ENCODE data around the gene UNC80. TPM values are rescaled to one million over a fixed set of nuclear protein-coding genes. Genes with fewer than 3 reads are reported as not detected.

UNC80 gene
- total and polyA plus RNA-seq, 4 donors, result not detected

GRCh38 chr2:209908511-209908910 is 136.9 kb downstream of the UNC80 start:
- ATAC-seq (ENCODE audit: low FRiP score), result no peak
- WGBS, 2 donors, result 66 to 91% methylated on average over 1 of the region's 1 CpG
- H3K27ac ChIP-seq (ENCODE audit: low read depth in 1 of 2, low read length in 2 of 2), result no peak overlapping the region

GRCh38 chr2:209911486-209911885 is 139.9 kb downstream of the UNC80 start:
- ATAC-seq (ENCODE audit: low FRiP score), result no peak
- Histone ChIP-seq H3K27me3 (ENCODE audit: control insufficient read depth in 1 of 2, insufficient read depth in 2 of 2, low read length in 1 of 2) (no peaks in the 10 kb centered on the region), H3K4me3 (ENCODE audit: low read length in 2 of 2) (no peak overlapping the region), H3K27ac (ENCODE audit: low read depth in 1 of 2, low read length in 2 of 2) (no peak overlapping the region), H3K36me3 (ENCODE audit: control insufficient read depth in 1 of 2, insufficient read depth in 2 of 2, low read length in 1 of 2) (no peaks in the 10 kb centered on the region), H3K4me1 (ENCODE audit: control insufficient read depth in 1 of 2, insufficient read depth in 2 of 2, low read length in 2 of 2) (no peaks in the 10 kb centered on the region), H3K9me3 (ENCODE audit: control insufficient read depth, low read length) (no peaks in the 10 kb centered on the region)
- 40 to 53% methylated on average over 4 of the region's 4 CpGs for WGBS, 2 donors
- DNase-seq, result no peak
- intact Hi-C loops (cut with DNase I), result no loop called here

More at GRCh38 chr2:209908511-209908910, 136.9 kb downstream of the UNC80 start:
- no peak overlapping the region for H3K4me3 ChIP-seq (ENCODE audit: low read length in 2 of 2)
- no peaks in the 10 kb centered on the region for H3K9me3 ChIP-seq (ENCODE audit: control insufficient read depth, low read length)
- no peaks in the 10 kb centered on the region for H3K36me3 ChIP-seq (ENCODE audit: control insufficient read depth in 1 of 2, insufficient read depth in 2 of 2, low read length in 1 of 2)
- DNase-seq, result no peak
- intact Hi-C loops (cut with DNase I), result no loop called here
- H3K4me1 ChIP-seq (ENCODE audit: control insufficient read depth in 1 of 2, insufficient read depth in 2 of 2, low read length in 2 of 2), result no peaks in the 10 kb centered on the region
- H3K27me3 ChIP-seq (ENCODE audit: control insufficient read depth in 1 of 2, insufficient read depth in 2 of 2, low read length in 1 of 2), result no peaks in the 10 kb centered on the region

GRCh38 chr2:209913786-209914345 is 142.2 kb downstream of the UNC80 start:
- Histone ChIP-seq H3K27ac (ENCODE audit: low read depth in 1 of 2, low read length in 2 of 2) (no peak overlapping the region), H3K27me3 (ENCODE audit: control insufficient read depth in 1 of 2, insufficient read depth in 2 of 2, low read length in 1 of 2) (no peaks in the 10 kb centered on the region), H3K4me1 (ENCODE audit: control insufficient read depth in 1 of 2, insufficient read depth in 2 of 2, low read length in 2 of 2) (no peaks in the 10 kb centered on the region), H3K36me3 (ENCODE audit: control insufficient read depth in 1 of 2, insufficient read depth in 2 of 2, low read length in 1 of 2) (no peaks in the 10 kb centered on the region), H3K4me3 (ENCODE audit: low read length in 2 of 2) (no peak overlapping the region), H3K9me3 (ENCODE audit: control insufficient read depth, low read length) (no peaks in the 10 kb centered on the region)
- 87 to 90% methylated on average over 2 of the region's 2 CpGs for WGBS, 2 donors
- no peak for DNase-seq
- no peak for ATAC-seq (ENCODE audit: low FRiP score)
- intact Hi-C loops (cut with DNase I), result no loop called here

- Histone ChIP-seq H3K9me3 (ENCODE audit: control insufficient read depth, low read length) (no peaks in the 10 kb centered on the region), H3K27me3 (ENCODE audit: control insufficient read depth in 1 of 2, insufficient read depth in 2 of 2, low read length in 1 of 2) (no peaks in the 10 kb centered on the region), H3K36me3 (ENCODE audit: control insufficient read depth in 1 of 2, insufficient read depth in 2 of 2, low read length in 1 of 2) (no peaks in the 10 kb centered on the region), H3K4me1 (ENCODE audit: control insufficient read depth in 1 of 2, insufficient read depth in 2 of 2, low read length in 2 of 2) (no peaks in the 10 kb centered on the region), H3K27ac (ENCODE audit: low read depth in 1 of 2, low read length in 2 of 2) (no peak overlapping the region), H3K4me3 (ENCODE audit: low read length in 2 of 2) (no peak overlapping the region)
- WGBS, 2 donors, result 63 to 69% methylated on average over 2 of the region's 2 CpGs
- ATAC-seq (ENCODE audit: low FRiP score) (no peak), DNase-seq (no peak)
- intact Hi-C loops (cut with DNase I), result no loop called here
These were observed 145.6 kb downstream of the UNC80 start for GRCh38 chr2:209917154-209917771.

- ATAC-seq (ENCODE audit: low FRiP score), result no peak
- DNase-seq, result no peak
- Histone ChIP-seq H3K27ac (ENCODE audit: low read depth in 1 of 2, low read length in 2 of 2) (no peak overlapping the region), H3K9me3 (ENCODE audit: control insufficient read depth, low read length) (no peaks in the 10 kb centered on the region), H3K27me3 (ENCODE audit: control insufficient read depth in 1 of 2, insufficient read depth in 2 of 2, low read length in 1 of 2) (no peaks in the 10 kb centered on the region), H3K4me1 (ENCODE audit: control insufficient read depth in 1 of 2, insufficient read depth in 2 of 2, low read length in 2 of 2) (no peaks in the 10 kb centered on the region), H3K36me3 (ENCODE audit: control insufficient read depth in 1 of 2, insufficient read depth in 2 of 2, low read length in 1 of 2) (no peaks in the 10 kb centered on the region), H3K4me3 (ENCODE audit: low read length in 2 of 2) (no peak overlapping the region)
- intact Hi-C loops (cut with DNase I), result no loop called here
- 86 to 92% methylated on average over 6 of the region's 6 CpGs for WGBS, 2 donors
These were observed 146.6 kb downstream of the UNC80 start for GRCh38 chr2:209918251-209918650.

GRCh38 chr2:209922116-209922515 is 150.5 kb downstream of the UNC80 start:
- WGBS, 2 donors, result 80 to 82% methylated on average over 8 of the region's 8 CpGs

GRCh38 chr2:209929369-209929768 is 157.7 kb downstream of the UNC80 start:
- intact Hi-C loops (cut with DNase I), result no loop called here
- Histone ChIP-seq H3K4me1 (ENCODE audit: control insufficient read depth in 1 of 2, insufficient read depth in 2 of 2, low read length in 2 of 2) (no peaks in the 10 kb centered on the region), H3K4me3 (ENCODE audit: low read length in 2 of 2) (no peak overlapping the region), H3K27ac (ENCODE audit: low read depth in 1 of 2, low read length in 2 of 2) (no peak overlapping the region), H3K9me3 (ENCODE audit: control insufficient read depth, low read length) (no peaks in the 10 kb centered on the region), H3K27me3 (ENCODE audit: control insufficient read depth in 1 of 2, insufficient read depth in 2 of 2, low read length in 1 of 2) (no peaks in the 10 kb centered on the region), H3K36me3 (ENCODE audit: control insufficient read depth in 1 of 2, insufficient read depth in 2 of 2, low read length in 1 of 2) (no peaks in the 10 kb centered on the region)
- 77 to 81% methylated on average over 2 of the region's 2 CpGs for WGBS, 2 donors
- no peak for DNase-seq
- no peak for ATAC-seq (ENCODE audit: low FRiP score)

More at GRCh38 chr2:209922116-209922515, 150.5 kb downstream of the UNC80 start:
- Histone ChIP-seq H3K36me3 (ENCODE audit: control insufficient read depth in 1 of 2, insufficient read depth in 2 of 2, low read length in 1 of 2) (no peaks in the 10 kb centered on the region), H3K9me3 (ENCODE audit: control insufficient read depth, low read length) (no peaks in the 10 kb centered on the region), H3K27ac (ENCODE audit: low read depth in 1 of 2, low read length in 2 of 2) (no peak overlapping the region), H3K27me3 (ENCODE audit: control insufficient read depth in 1 of 2, insufficient read depth in 2 of 2, low read length in 1 of 2) (no peaks in the 10 kb centered on the region), H3K4me1 (ENCODE audit: control insufficient read depth in 1 of 2, insufficient read depth in 2 of 2, low read length in 2 of 2) (no peaks in the 10 kb centered on the region), H3K4me3 (ENCODE audit: low read length in 2 of 2) (no peak overlapping the region)
- DNase-seq, result no peak
- no peak for ATAC-seq (ENCODE audit: low FRiP score)
- intact Hi-C loops (cut with DNase I), result no loop called here

GRCh38 chr2:209933499-209934483 is 162.2 kb downstream of the UNC80 start:
- Histone ChIP-seq H3K27ac (ENCODE audit: low read depth in 1 of 2, low read length in 2 of 2) (no peak overlapping the region), H3K9me3 (ENCODE audit: control insufficient read depth, low read length) (no peaks in the 10 kb centered on the region), H3K36me3 (ENCODE audit: control insufficient read depth in 1 of 2, insufficient read depth in 2 of 2, low read length in 1 of 2) (no peaks in the 10 kb centered on the region), H3K4me1 (ENCODE audit: control insufficient read depth in 1 of 2, insufficient read depth in 2 of 2, low read length in 2 of 2) (no peaks in the 10 kb centered on the region), H3K4me3 (ENCODE audit: low read length in 2 of 2) (peak overlapping the region in 1 of 2 donors; percentile 18), H3K27me3 (ENCODE audit: control insufficient read depth in 1 of 2, insufficient read depth in 2 of 2, low read length in 1 of 2) (no peaks in the 10 kb centered on the region)
- WGBS, 2 donors, result 15 to 25% methylated on average over 12 of the region's 12 CpGs
- DNase-seq (no peak), ATAC-seq (ENCODE audit: low FRiP score) (peak; percentile 56)
- intact Hi-C loops (cut with DNase I), result no loop called here

Measured in aorta (tissue), 5 donors.